Heart left ventricle (tissue), 13 donors: Measurements from ENCODE around the gene RGP1.

Experiments used
- CTCF ChIP-seq, 12 donors: fragments of 200-600 bp; sonication (generic) in 4 of 12; IDR thresholded peaks; one replicate each; pipeline versions ENCODE4 v1.5.0 to v1.8.0; 2018 to 2022; ENCODE audit warnings: antibody characterized with exemption in 12 of 12, mild to moderate bottlenecking in 5 of 12
- POLR2A ChIP-seq, 2 donors: fragments of 450-650 bp; IDR thresholded peaks; one replicate each; pipeline ENCODE4 v1.6.1; 2017; ENCODE audit warnings: antibody characterized with exemption in 2 of 2, mild to moderate bottlenecking in 2 of 2, moderate library complexity in 2 of 2
- donor health status: ischemic (EF 13 %, LVEDD 7.1; RV severe dilation, severe dysfunction).
- donor health status: DM: no; HTN: yes; CAD: no.
- donor health status: DM: no; HTN: no; CAD: no.
- donor health status: ischemic (EF 25% LVEDD 6.9; RV normal size, moderate dysfunction).
- donor health status: ischemic (EF 25% LVEDD 5.7; RV mildly dilated, moderate dysfunction).
- donor health status: ischemic (EF 35%, LVEDD 5.7; RV mildly dilated, moderate dysfunction).
- donor health status: nonischemic (EF 11% LVEDD 7.7; RV severe dilation, severe dysfunction).
- donor health status: DM: yes; HTN: yes; CAD: no.
- donor health status: PGD.
- donor health status: ischemic (EF 29% LVEDD 5.4; RV normal size, mild dysfunction).
- donor health status: nonischemic (EF 23%, LVEDD 6.1; RV moderate dilation, normal function).

GRCh38 chr9:35714579-35715252, 34.4 kb upstream of the RGP1 start:
- no peak for TF ChIP-seq CTCF (IDR thresholded peaks at IDR 0.05)
- TF ChIP-seq POLR2A (IDR thresholded peaks at IDR 0.05): no peak
